Measurements from ENCODE around the gene CDK6.

Gene CDK6

DNA sequence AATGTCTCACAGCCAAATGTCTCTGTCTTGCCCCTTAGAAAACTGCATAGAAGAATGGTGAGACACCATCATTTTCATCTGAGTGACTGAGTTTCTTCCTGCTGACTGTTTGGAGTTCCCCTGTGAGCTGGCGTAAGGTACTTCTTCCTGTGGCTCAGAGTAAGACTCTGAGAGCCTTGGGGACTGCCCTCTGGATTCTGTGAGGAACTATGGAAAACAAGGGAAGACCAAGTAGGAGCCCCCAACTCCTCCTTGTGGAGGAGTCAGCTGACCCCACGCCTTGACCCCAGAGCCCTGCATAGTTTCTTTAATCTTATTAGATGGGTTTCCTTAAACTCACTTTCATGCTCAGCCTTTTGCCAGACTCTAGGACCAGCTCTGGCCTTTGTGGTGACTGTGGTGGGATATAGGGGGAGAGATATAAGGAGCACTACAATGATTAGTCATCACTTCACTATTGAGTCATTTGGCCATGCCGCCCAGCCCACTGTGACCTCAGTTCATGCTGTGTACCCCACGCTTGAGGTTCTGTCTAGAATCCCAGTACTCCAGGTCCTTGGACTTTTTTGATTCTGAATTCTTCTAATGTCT lies 194.4 kb downstream of the CDK6 start:
- Histone ChIP-seq H3K4me1 (ENCODE audit: insufficient read depth, poor library complexity, severe bottlenecking) (peaks cover 45% of the 10 kb centered on the region), H3K27ac (ENCODE audit: poor library complexity, severe bottlenecking) (peak overlapping the region; percentile 43), H3K9me3 (ENCODE audit: severe bottlenecking) (no peaks in the 10 kb centered on the region), H3K36me3 (ENCODE audit: low read depth) (peaks cover 21% of the 10 kb centered on the region), H3K27me3 (ENCODE audit: insufficient read depth, poor library complexity, severe bottlenecking) (no peaks in the 10 kb centered on the region), H3K4me3 (ENCODE audit: severe bottlenecking) (no peak overlapping the region)
- peak; percentile 30; the same call in 1 of the 3 replicates for ATAC-seq (ENCODE audit: low read depth)
- TF ChIP-seq, protein P1, sequence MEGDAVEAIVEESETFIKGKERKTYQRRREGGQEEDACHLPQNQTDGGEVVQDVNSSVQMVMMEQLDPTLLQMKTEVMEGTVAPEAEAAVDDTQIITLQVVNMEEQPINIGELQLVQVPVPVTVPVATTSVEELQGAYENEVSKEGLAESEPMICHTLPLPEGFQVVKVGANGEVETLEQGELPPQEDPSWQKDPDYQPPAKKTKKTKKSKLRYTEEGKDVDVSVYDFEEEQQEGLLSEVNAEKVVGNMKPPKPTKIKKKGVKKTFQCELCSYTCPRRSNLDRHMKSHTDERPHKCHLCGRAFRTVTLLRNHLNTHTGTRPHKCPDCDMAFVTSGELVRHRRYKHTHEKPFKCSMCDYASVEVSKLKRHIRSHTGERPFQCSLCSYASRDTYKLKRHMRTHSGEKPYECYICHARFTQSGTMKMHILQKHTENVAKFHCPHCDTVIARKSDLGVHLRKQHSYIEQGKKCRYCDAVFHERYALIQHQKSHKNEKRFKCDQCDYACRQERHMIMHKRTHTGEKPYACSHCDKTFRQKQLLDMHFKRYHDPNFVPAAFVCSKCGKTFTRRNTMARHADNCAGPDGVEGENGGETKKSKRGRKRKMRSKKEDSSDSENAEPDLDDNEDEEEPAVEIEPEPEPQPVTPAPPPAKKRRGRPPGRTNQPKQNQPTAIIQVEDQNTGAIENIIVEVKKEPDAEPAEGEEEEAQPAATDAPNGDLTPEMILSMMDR (IDR thresholded peaks at IDR 0.05; ENCODE audit: poor library complexity, severe bottlenecking) = no peak
- DNase-seq (ENCODE audit: low spot score) = no peak

DNA sequence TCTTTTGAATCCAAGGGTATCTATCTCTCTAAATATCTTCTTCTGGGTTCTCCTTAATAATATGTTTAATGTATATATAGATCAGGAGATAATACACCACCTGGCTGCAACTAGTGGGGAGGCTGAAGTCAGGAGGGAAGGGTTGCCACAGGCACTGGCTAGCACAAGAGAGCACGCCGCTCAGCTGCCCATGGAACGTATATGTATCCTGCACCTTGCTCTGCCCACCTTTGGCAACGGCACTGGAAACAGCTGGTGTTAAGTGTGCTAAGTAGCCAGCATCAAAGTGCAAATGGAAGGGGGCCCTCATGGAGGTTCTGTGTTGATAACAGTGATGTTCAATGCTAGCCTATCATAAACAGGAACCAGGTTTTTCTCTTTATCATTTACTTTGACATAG lies 196.4 kb downstream of the CDK6 start:
- Histone ChIP-seq H3K36me3 (ENCODE audit: low read depth) (peaks cover 21% of the 10 kb centered on the region), H3K4me3 (ENCODE audit: severe bottlenecking) (no peak overlapping the region), H3K27me3 (ENCODE audit: insufficient read depth, poor library complexity, severe bottlenecking) (no peaks in the 10 kb centered on the region), H3K4me1 (ENCODE audit: insufficient read depth, poor library complexity, severe bottlenecking) (peaks cover 41% of the 10 kb centered on the region), H3K9me3 (ENCODE audit: severe bottlenecking) (no peaks in the 10 kb centered on the region), H3K27ac (ENCODE audit: poor library complexity, severe bottlenecking) (no peak overlapping the region)
- DNase-seq (ENCODE audit: low spot score) = no peak
- no peak for ATAC-seq (ENCODE audit: low read depth)
- TF ChIP-seq, protein P1 (IDR thresholded peaks at IDR 0.05; ENCODE audit: poor library complexity, severe bottlenecking) = no peak

DNA sequence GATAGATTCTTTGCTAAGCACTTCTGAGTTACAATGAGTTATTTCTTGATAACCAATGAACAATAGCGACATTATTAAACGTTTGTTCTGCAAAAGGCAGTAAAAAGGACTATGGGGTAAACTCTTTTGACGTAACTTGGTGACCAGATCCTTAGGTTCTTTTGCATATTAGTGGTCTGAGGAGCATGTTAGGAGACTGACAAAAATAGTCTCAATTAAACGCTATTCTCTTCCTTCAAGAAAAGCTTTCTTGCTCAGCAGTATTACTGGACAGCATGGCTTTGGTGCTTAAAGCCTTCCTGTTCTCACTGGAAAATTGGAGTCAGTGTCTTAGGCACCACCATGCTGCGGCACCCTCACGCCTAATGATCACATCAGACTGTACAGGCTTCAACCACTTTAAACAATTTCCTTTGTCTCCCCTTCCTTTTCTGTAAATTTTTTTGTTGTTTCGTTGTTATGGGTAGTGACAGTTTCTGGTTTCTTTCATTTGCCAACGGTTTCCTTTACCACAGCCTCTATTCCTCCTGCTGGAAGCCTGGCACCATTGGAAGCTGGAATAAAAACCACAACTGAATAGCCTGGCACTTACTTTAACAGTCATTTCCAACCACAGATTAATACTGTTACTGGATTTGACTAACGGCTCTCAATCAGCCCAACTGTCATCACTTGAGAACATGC lies 197.0 kb downstream of the CDK6 start:
- Histone ChIP-seq H3K27me3 (ENCODE audit: insufficient read depth, poor library complexity, severe bottlenecking) (no peaks in the 10 kb centered on the region), H3K27ac (ENCODE audit: poor library complexity, severe bottlenecking) (no peak overlapping the region), H3K4me3 (ENCODE audit: severe bottlenecking) (no peak overlapping the region), H3K4me1 (ENCODE audit: insufficient read depth, poor library complexity, severe bottlenecking) (peaks cover 41% of the 10 kb centered on the region), H3K36me3 (ENCODE audit: low read depth) (peaks cover 21% of the 10 kb centered on the region), H3K9me3 (ENCODE audit: severe bottlenecking) (no peaks in the 10 kb centered on the region)
- ATAC-seq (ENCODE audit: low read depth) = no peak
- TF ChIP-seq, protein P1 (IDR thresholded peaks at IDR 0.05; ENCODE audit: poor library complexity, severe bottlenecking) = no peak
- DNase-seq (ENCODE audit: low spot score) = no peak

DNA sequence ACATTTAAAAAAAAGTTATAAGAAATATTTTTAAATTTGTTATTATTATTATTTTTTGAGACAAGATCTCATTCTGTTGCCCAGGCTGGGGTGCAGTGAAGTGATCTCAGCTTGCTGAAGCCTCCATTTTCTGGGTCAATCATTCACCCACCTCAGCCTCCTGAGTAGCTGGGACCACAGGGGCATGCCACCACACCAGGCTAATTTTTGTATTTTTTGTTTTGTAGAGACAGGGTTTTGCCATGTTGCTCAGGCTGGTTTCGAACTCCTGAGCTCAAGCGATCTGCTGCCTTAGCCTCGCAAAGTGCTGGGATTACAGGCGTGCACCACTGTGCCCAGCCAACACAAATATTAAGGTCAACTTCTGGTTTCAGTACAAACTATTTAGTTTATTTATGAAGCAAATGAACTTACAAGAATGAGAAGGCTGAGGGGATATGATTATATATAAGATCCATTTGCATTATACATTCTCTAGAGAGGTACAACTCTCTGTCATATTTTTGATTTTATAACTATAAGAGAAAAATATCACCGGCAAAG lies 200.3 kb downstream of the CDK6 start:
- Histone ChIP-seq H3K4me3 (ENCODE audit: severe bottlenecking) (no peak overlapping the region), H3K27me3 (ENCODE audit: insufficient read depth, poor library complexity, severe bottlenecking) (no peaks in the 10 kb centered on the region), H3K4me1 (ENCODE audit: insufficient read depth, poor library complexity, severe bottlenecking) (peaks cover 52% of the 10 kb centered on the region), H3K36me3 (ENCODE audit: low read depth) (peaks cover 9% of the 10 kb centered on the region), H3K9me3 (ENCODE audit: severe bottlenecking) (no peaks in the 10 kb centered on the region), H3K27ac (ENCODE audit: poor library complexity, severe bottlenecking) (peak overlapping the region; percentile 89)
- TF ChIP-seq, protein P1 (IDR thresholded peaks at IDR 0.05; ENCODE audit: poor library complexity, severe bottlenecking) = no peak
- DNase-seq (ENCODE audit: low spot score) (no peak), ATAC-seq (ENCODE audit: low read depth) (no peak)

DNA sequence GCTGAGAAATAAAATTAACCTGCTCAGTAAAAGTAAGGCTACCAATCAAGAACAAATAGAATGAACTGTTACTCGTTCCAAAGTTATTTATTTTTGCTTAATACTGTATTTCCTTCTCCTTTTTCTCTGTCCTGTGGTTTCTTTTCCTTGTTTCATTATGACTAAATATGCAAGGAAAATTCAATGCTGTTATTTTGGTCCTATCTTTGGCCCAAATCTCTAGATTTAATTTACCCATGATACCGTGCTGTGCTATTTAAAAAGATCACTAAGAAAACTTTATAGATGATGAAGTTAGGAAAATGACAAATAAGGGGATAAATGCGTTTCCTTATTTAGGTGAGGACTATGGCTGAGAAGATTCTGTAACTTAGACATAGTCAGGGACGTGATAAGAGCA lies 200.8 kb downstream of the CDK6 start:
- DNase-seq (ENCODE audit: low spot score) (no peak), ATAC-seq (ENCODE audit: low read depth) (no peak)
- TF ChIP-seq, protein P1 (IDR thresholded peaks at IDR 0.05; ENCODE audit: poor library complexity, severe bottlenecking) = no peak
- H3K4me3 ChIP-seq (ENCODE audit: severe bottlenecking) = no peak overlapping the region
- H3K9me3 ChIP-seq (ENCODE audit: severe bottlenecking) = no peaks in the 10 kb centered on the region
- H3K36me3 ChIP-seq (ENCODE audit: low read depth) = peaks cover 4% of the 10 kb centered on the region
- peak overlapping the region; percentile 89 for H3K27ac ChIP-seq (ENCODE audit: poor library complexity, severe bottlenecking)
- no peaks in the 10 kb centered on the region for H3K27me3 ChIP-seq (ENCODE audit: insufficient read depth, poor library complexity, severe bottlenecking)
- peaks cover 52% of the 10 kb centered on the region for H3K4me1 ChIP-seq (ENCODE audit: insufficient read depth, poor library complexity, severe bottlenecking)
